Esophagus squamous epithelium (tissue), 5 donors: ENCODE data around the gene FES. TPM values are rescaled to one million over a fixed set of nuclear protein-coding genes. Genes with fewer than 3 reads are reported as not detected.

Experiments
- DNase-seq: peaks from one replicate; lab custom pipeline; 2025; lab: John Stamatoyannopoulos, UW
- H3K27ac ChIP-seq, 4 donors: fragments of 200-600 bp; sonication (generic); one replicate each; pipeline ENCODE4 v1.5.1; 2016 to 2019; ENCODE audit warnings: mild to moderate bottlenecking in 1 of 4
- H3K27me3 ChIP-seq, 4 donors: fragments of 200-600 bp; sonication (generic); 1 replicate in 3 of 4; 2 replicates in 1 of 4; pipeline versions ENCODE4 v1.5.1 to v1.6.0; 2017 to 2021; ENCODE audit warnings: antibody characterized with exemption in 1 of 4
- H3K36me3 ChIP-seq, 3 donors: fragments of 200-600 bp; sonication (generic); one replicate each; pipeline ENCODE4 v1.5.1; 2016 to 2019
- H3K4me1 ChIP-seq, 3 donors: fragments of 200-600 bp; sonication (generic); one replicate each; pipeline ENCODE4 v1.5.1; 2017 to 2019
- H3K4me3 ChIP-seq, 4 donors: fragments of 200-600 bp; sonication (generic); 1 replicate in 3 of 4; 2 replicates in 1 of 4; pipeline ENCODE4 v1.5.1; 2016 to 2019; ENCODE audit warnings: mild to moderate bottlenecking in 2 of 4, moderate library complexity in 1 of 4
- H3K9me3 ChIP-seq, 3 donors: fragments of 200-600 bp; sonication (generic); one replicate each; pipeline ENCODE4 v1.5.1; 2016 to 2019
- CTCF ChIP-seq, 6 experiments: fragments of 450-650 bp in 4 of 6; fragments of 200-600 bp in 2 of 6; sonication (generic) in 2 of 6; IDR thresholded peaks; one replicate each; pipeline ENCODE4 v1.5.1; 2016 to 2019; ENCODE audit warnings: antibody characterized with exemption in 6 of 6, mild to moderate bottlenecking in 4 of 6, moderate library complexity in 4 of 6
- POLR2A ChIP-seq, 4 donors: fragments of 450-650 bp; IDR thresholded peaks; one replicate each; pipeline ENCODE4 v1.6.1; 2017; ENCODE audit warnings: antibody characterized with exemption in 4 of 4, mild to moderate bottlenecking in 4 of 4, moderate library complexity in 3 of 4
- WGBS, 2 donors: methylation state at CpG; one replicate each; pipeline ENCODE4 v1.1.5; 2018; 5-methylcytosine and 5-hydroxymethylcytosine counted together
- intact Hi-C: fragments of 100-400 bp; cut with DNase I; formaldehyde crosslinking; loops from one replicate; pipeline ENCODE4 v1.15.0; 2022
- total RNA-seq, 4 donors: library from RNA; depleted of rRNA; stranded (reverse); fragments of >200 nt; gene quantifications; one replicate each; pipeline ENCODE4 v1.1.0, GENCODE V29; 2016
- donor health status: DM: yes; HTN: yes; CAD: no.

FES gene
- total RNA-seq, 4 donors from 2014 or later: 1.8 to 13.4 (median 9.7) TPM

GRCh38 chr15:90871139-90871715, 13.1 kb upstream of the FES start:
- Histone ChIP-seq H3K36me3 (peaks cover under 1 to 13% (median 6%) of the 10 kb centered on the region in 3 donors), H3K4me1 (peaks cover 49 to 74% (median 62%) of the 10 kb centered on the region in 3 donors), H3K27me3 (no peaks in the 10 kb centered on the region), H3K9me3 (no peaks in the 10 kb centered on the region), H3K4me3 (peak overlapping the region; percentile 73 to 98 (median 90)), H3K27ac (peak overlapping the region; percentile 87 to 97 (median 96))
- TF ChIP-seq CTCF (IDR thresholded peaks at IDR 0.05): no peak
- no peak for TF ChIP-seq POLR2A (IDR thresholded peaks at IDR 0.05)
- 0% methylated on average over 1 of the region's 71 CpGs; no CpG with 5 or more reads in 1 of the 2 donors for WGBS, 2 donors
- DNase-seq: no peak
- intact Hi-C loops: no loop called here

GRCh38 chr15:90871716-90872485, 12.4 kb upstream of the FES start:
- H3K27me3 ChIP-seq: no peaks in the 10 kb centered on the region
- WGBS, 2 donors: 0% methylated on average over 2 to 3 of the region's 77 CpGs
- H3K27ac ChIP-seq: peak overlapping the region; percentile 87 to 97 (median 96)
- TF ChIP-seq POLR2A (IDR thresholded peaks at IDR 0.05): peak in 1 of 4 donors; percentile 15
- peak in 1 of 6 experiments; percentile 1 for TF ChIP-seq CTCF (IDR thresholded peaks at IDR 0.05)
- peak overlapping the region; percentile 73 to 98 (median 90) for H3K4me3 ChIP-seq
- H3K4me1 ChIP-seq: peaks cover 45 to 67% (median 55%) of the 10 kb centered on the region in 3 donors
- no peaks in the 10 kb centered on the region for H3K9me3 ChIP-seq
- no peak for DNase-seq
- peaks cover 8 to 20% (median 13%) of the 10 kb centered on the region in 3 donors for H3K36me3 ChIP-seq
- intact Hi-C loops: no loop called here

GRCh38 chr15:90872486-90873184, 11.7 kb upstream of the FES start:
- no peak for TF ChIP-seq CTCF (IDR thresholded peaks at IDR 0.05)
- TF ChIP-seq POLR2A (IDR thresholded peaks at IDR 0.05): peak in 1 of 4 donors; percentile 36
- Histone ChIP-seq H3K9me3 (no peaks in the 10 kb centered on the region), H3K27me3 (no peaks in the 10 kb centered on the region), H3K4me3 (peak overlapping the region; percentile 73 to 98 (median 90)), H3K4me1 (peaks cover 45 to 60% (median 52%) of the 10 kb centered on the region in 3 donors), H3K27ac (peak overlapping the region; percentile 87 to 97 (median 96)), H3K36me3 (peaks cover 15 to 27% (median 17%) of the 10 kb centered on the region in 3 donors)
- intact Hi-C loops: no loop called here
- no peak for DNase-seq
- WGBS, 2 donors: 10 to 12% methylated on average over 8 to 9 of the region's 12 CpGs

- H3K27ac ChIP-seq: peak overlapping the region; percentile 17 to 97 (median 60)
- no peak for DNase-seq
- WGBS, 2 donors: 71% methylated on average over 4 of the region's 6 CpGs; no CpG with 5 or more reads in 1 of the 2 donors
- peak overlapping the region in 2 of 4 donors; percentile 86 to 98 for H3K4me3 ChIP-seq
- H3K27me3 ChIP-seq: no peaks in the 10 kb centered on the region
- TF ChIP-seq POLR2A (IDR thresholded peaks at IDR 0.05): no peak
- TF ChIP-seq CTCF (IDR thresholded peaks at IDR 0.05): no peak
- peaks cover 23 to 36% (median 23%) of the 10 kb centered on the region in 3 donors for H3K36me3 ChIP-seq
- intact Hi-C loops: no loop called here
- H3K9me3 ChIP-seq: no peaks in the 10 kb centered on the region
- H3K4me1 ChIP-seq: peaks cover 44 to 51% (median 44%) of the 10 kb centered on the region in 3 donors
Observed at GRCh38 chr15:90873488-90873997, 10.8 kb upstream of the FES start.
